GM21423 (cell line): ENCODE results near the gene SORCS2.

ENCODE experiments used
- ATAC-seq: cut with Tn5 transposase; IDR thresholded peaks from one replicate; pipeline ENCODE4 v1.9.1; 2021; ENCODE audit warnings: mild to moderate bottlenecking, moderate library complexity; ENCODE audit not compliant: unreplicated experiment

Gene SORCS2

GRCh38 chr4:7262134-7262533, 69.8 kb downstream of the SORCS2 start:
- ATAC-seq = no peak

GRCh38 chr4:7263166-7263565, 70.8 kb downstream of the SORCS2 start:
- ATAC-seq = no peak

- no peak for ATAC-seq
Observed at GRCh38 chr4:7264694-7265093, 72.4 kb downstream of the SORCS2 start.

GRCh38 chr4:7266525-7267292, 74.4 kb downstream of the SORCS2 start:
- no peak for ATAC-seq

- ATAC-seq = no peak
Observed at GRCh38 chr4:7267829-7268228, 75.5 kb downstream of the SORCS2 start.

GRCh38 chr4:7268941-7269340, 76.6 kb downstream of the SORCS2 start:
- ATAC-seq = no peak

GRCh38 chr4:7270121-7270520, 77.8 kb downstream of the SORCS2 start:
- no peak for ATAC-seq

- ATAC-seq = no peak
Observed at GRCh38 chr4:7272404-7272803, 80.1 kb downstream of the SORCS2 start.

GRCh38 chr4:7273738-7274297, 81.5 kb downstream of the SORCS2 start:
- ATAC-seq = no peak

- no peak for ATAC-seq
Observed at GRCh38 chr4:7275067-7275466, 82.7 kb downstream of the SORCS2 start.

GRCh38 chr4:7275490-7276154, 83.3 kb downstream of the SORCS2 start:
- no peak for ATAC-seq

GRCh38 chr4:7276515-7276914, 84.2 kb downstream of the SORCS2 start:
- no peak for ATAC-seq

- no peak for ATAC-seq
Observed at GRCh38 chr4:7278071-7278765, 85.9 kb downstream of the SORCS2 start.

GRCh38 chr4:7278981-7279380, 86.6 kb downstream of the SORCS2 start:
- ATAC-seq = no peak

GRCh38 chr4:7279902-7280301, 87.6 kb downstream of the SORCS2 start:
- no peak for ATAC-seq

GRCh38 chr4:7280926-7281690, 88.8 kb downstream of the SORCS2 start:
- no peak for ATAC-seq

GRCh38 chr4:7281691-7282665, 89.6 kb downstream of the SORCS2 start:
- ATAC-seq = no peak

- ATAC-seq = no peak
Observed at GRCh38 chr4:7282786-7283440, 90.6 kb downstream of the SORCS2 start.
